ENCODE results near the gene KIAA0319L.

DNA sequence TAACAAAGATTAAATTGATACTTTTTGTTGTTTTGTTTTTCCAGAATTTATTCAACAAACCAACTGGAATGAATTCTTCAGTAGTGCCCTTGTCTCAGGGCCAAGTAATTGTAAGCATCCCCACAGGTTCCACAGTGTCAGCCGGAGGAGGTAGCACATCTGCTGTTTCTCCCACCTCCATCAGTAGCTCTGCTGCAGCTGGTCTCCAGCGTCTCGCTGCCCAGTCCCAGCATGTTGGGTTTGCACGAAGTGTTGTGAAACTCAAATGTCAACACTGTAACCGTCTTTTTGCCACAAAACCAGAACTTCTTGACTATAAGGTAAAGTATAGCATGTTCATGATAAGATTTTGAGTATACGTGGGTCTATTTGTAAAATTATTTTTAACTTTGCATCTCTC is 170.2 kb downstream of the KIAA0319L start:
- TF ChIP-seq, protein P1, sequence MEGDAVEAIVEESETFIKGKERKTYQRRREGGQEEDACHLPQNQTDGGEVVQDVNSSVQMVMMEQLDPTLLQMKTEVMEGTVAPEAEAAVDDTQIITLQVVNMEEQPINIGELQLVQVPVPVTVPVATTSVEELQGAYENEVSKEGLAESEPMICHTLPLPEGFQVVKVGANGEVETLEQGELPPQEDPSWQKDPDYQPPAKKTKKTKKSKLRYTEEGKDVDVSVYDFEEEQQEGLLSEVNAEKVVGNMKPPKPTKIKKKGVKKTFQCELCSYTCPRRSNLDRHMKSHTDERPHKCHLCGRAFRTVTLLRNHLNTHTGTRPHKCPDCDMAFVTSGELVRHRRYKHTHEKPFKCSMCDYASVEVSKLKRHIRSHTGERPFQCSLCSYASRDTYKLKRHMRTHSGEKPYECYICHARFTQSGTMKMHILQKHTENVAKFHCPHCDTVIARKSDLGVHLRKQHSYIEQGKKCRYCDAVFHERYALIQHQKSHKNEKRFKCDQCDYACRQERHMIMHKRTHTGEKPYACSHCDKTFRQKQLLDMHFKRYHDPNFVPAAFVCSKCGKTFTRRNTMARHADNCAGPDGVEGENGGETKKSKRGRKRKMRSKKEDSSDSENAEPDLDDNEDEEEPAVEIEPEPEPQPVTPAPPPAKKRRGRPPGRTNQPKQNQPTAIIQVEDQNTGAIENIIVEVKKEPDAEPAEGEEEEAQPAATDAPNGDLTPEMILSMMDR (conservative IDR thresholded peaks at IDR 0.05; ENCODE audit: low read length), result no peak
- no peak for TF ChIP-seq EZH2phosphoT487 (IDR thresholded peaks at IDR 0.05; ENCODE audit: borderline replicate concordance, low read depth, low read length)

Measured in OCI-LY7 (cell line).